NCI-H1694 treated with DMSO at 0.1 percent for 48 hours (cell line): ENCODE data around the gene ARID1A.

Experiments used
- DNase-seq: peaks from one replicate; lab custom pipeline; 2025; lab: John Stamatoyannopoulos, UW

ARID1A gene

GRCh38 chr1:26761217-26761616 is 65.4 kb downstream of the ARID1A start:
- no peak for DNase-seq

- no peak for DNase-seq
Observed at GRCh38 chr1:26767714-26768113, 71.9 kb downstream of the ARID1A start.

GRCh38 chr1:26768755-26769154 is 72.9 kb downstream of the ARID1A start:
- DNase-seq: no peak

GRCh38 chr1:26771285-26771642 is 75.4 kb downstream of the ARID1A start:
- DNase-seq: no peak

- no peak for DNase-seq
Observed at GRCh38 chr1:26771643-26772321, 76.0 kb downstream of the ARID1A start.

GRCh38 chr1:26772687-26773086 is 76.9 kb downstream of the ARID1A start:
- no peak for DNase-seq

- no peak for DNase-seq
Observed at GRCh38 chr1:26774462-26774861, 78.6 kb downstream of the ARID1A start.

- no peak for DNase-seq
Observed at GRCh38 chr1:26775666-26776065, 79.9 kb downstream of the ARID1A start.

- DNase-seq: no peak
Observed at GRCh38 chr1:26779098-26779668, 83.4 kb downstream of the ARID1A start.

GRCh38 chr1:26780344-26780957 is 84.6 kb downstream of the ARID1A start:
- DNase-seq: no peak

GRCh38 chr1:26781206-26781825 is 85.5 kb downstream of the ARID1A start:
- DNase-seq: no peak

- no peak for DNase-seq
Observed at GRCh38 chr1:26782521-26783212, 86.9 kb downstream of the ARID1A start.

GRCh38 chr1:26783646-26784022 is 87.8 kb downstream of the ARID1A start:
- no peak for DNase-seq

GRCh38 chr1:26784023-26784871 is 88.4 kb downstream of the ARID1A start:
- DNase-seq: no peak

GRCh38 chr1:26784886-26785285 is 89.1 kb downstream of the ARID1A start:
- DNase-seq: no peak

GRCh38 chr1:26785611-26786436 is 90.0 kb downstream of the ARID1A start:
- DNase-seq: no peak

GRCh38 chr1:26786437-26787380 is 90.9 kb downstream of the ARID1A start:
- DNase-seq: no peak

- DNase-seq: no peak
Observed at GRCh38 chr1:26787381-26787705, 91.5 kb downstream of the ARID1A start.

- DNase-seq: peak; percentile 63
Observed at GRCh38 chr1:26787706-26788514, 92.1 kb downstream of the ARID1A start, which contains the start of gene PIGV. PIGV (plus strand) TSS chr1:26787950; CDS start chr1:26790816, 2,866 bp downstream.
